GM21515 (cell line): Measurements from ENCODE around the gene FOXO6.

Experiments
- ATAC-seq: cut with Tn5 transposase; IDR thresholded peaks from one replicate; pipeline ENCODE4 v1.9.1; 2021; ENCODE audit not compliant: unreplicated experiment

The FOXO6 gene

DNA sequence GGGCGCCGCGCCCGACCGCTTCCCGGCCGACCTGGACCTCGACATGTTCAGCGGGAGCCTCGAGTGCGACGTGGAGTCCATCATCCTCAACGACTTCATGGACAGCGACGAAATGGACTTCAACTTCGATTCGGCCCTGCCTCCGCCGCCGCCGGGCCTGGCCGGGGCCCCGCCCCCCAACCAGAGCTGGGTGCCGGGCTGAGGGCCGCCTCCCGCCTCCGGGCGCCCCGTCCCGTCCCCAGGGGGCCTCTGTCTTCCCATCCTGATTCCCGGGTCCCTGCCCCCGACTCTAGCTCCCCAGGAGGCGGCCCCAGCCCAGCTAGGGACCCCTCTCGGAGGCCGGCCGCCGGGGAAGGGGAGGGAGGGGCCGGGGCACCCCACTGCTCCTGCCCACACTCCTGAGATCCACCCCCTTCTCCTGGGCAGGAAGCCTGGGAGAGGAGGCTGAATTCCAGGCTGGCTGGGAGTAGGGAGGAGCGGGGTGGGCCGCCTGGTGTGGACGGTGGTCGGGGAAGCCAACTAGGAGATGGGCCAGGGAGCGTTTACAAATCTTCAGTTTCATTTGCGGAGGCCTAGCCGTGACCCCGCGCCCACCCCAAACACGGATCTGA, 21.4 kb downstream of the FOXO6 start:
- ATAC-seq, result no peak

GRCh38 chr1:41383094-41383852, 22.0 kb downstream of the FOXO6 start:
- no peak for ATAC-seq

DNA sequence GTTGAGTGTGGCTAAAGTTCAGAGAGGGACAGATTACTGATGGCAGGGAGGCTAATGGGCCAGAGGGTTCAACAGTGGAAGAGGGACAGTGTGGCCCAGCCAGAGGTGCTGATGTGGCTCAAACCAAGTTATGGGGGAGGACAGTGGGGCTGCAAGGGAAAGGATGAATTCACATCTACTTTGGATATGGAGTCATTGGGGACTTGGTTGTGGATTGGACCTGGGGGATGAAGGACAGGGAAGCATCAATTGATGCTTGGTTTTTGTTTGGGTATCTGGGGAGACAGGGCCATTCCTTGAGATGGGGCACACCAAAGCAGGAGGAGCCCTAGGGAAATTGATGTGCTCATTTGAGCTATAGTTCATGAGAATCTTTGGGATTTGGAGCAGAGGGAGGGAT, 23.3 kb downstream of the FOXO6 start:
- no peak for ATAC-seq

- ATAC-seq, result no peak
Measured at GRCh38 chr1:41385398-41386195, 24.4 kb downstream of the FOXO6 start.

GRCh38 chr1:41386196-41386663, 25.0 kb downstream of the FOXO6 start:
- no peak for ATAC-seq

DNA sequence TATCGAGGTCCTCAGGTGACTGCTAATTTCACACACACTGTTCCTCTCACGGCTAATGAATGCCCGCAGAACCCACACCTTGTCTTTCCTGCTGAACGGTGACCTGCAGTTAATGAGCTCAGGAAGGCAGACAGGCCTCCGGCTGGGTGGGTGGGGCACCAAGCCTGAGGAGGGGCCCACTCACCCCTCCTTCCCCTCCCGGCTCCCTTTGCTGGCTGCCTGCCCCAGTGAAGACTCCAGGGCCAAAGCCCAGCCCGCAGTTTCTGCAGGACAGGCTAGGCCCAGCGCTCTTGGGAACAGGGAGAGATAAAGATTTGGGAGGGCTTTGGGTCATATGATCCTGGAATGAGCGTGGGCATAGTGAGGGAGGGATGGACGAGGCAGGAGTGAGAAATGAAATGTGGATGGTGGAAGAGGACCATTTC, 26.4 kb downstream of the FOXO6 start:
- no peak for ATAC-seq

DNA sequence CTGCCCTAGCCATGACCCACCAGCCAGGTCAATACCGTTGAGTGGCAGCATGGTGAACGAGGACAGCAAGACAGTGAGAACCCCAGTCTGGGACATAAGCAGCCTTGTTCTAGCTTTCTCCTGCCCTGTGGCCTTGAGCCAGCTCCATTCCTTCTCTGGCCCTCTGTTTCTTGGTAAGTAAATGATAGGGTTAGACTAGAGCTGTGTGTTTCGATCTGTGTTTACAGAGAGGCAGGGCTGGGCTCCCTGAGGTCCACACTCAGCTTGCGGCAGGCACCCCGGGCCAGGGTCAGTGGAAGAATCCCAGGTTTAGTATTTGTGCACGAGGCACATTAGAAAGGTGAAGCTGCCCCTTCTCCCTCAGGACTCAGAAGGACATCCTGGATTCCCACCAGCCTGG, 27.3 kb downstream of the FOXO6 start:
- no peak for ATAC-seq

DNA sequence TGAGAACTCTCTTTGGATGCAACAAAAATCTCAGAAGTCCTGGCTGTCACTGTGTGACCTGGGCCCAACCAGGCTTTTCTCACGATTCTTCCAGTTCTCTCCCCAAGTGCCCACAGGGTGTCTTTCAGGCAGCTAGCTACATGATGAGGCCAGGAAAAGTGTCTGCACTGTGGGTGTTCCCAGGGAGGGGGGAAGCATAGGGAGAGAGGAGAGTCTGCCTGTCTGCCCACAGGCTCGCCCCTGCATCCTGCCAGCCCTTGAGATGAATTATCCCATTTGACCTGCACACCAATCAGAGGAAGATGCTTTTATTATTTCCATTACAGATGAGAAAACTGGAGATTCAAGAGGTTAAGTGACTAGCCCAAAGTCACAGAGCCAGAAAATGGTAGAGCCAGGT, 27.8 kb downstream of the FOXO6 start:
- no peak for ATAC-seq

DNA sequence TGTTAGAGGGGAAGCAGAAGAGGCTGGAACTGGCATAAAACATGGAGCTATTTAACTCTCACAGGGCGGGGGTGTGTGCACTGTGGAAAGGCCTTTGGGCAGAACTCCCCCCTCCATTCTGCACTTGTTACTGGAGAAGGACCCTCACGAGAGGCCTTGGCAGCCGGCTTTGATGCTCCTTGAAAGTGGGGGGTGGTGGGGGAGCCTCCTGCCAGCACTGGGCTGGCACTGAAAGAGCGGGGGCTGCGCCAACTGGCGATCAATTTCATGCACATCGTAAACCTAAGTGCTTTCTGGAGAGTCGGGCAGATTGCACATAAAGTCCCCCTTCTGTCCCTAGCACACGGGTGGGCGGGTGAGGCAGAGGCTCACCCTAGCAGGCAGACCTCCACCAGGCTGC, 28.9 kb downstream of the FOXO6 start:
- no peak for ATAC-seq

DNA sequence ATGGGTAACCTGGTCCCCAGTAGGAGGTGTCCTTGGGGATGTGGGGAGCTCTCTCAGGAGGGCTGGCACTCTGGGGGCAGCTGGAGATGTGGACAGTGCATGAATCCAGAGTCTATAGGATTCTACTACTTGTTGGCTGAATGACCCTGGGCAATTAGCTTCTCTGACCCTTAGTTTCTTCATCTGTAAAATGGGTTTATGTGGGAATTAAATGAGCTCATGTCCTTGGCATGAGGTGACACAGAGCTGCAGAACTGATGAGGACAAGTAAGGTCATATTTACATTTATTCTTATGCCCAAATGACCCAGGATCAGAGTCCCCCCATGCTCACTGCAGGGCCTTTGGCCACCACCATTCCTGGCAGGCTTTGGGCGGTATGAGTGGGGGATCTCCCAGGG, 29.3 kb downstream of the FOXO6 start:
- ATAC-seq, result no peak

DNA sequence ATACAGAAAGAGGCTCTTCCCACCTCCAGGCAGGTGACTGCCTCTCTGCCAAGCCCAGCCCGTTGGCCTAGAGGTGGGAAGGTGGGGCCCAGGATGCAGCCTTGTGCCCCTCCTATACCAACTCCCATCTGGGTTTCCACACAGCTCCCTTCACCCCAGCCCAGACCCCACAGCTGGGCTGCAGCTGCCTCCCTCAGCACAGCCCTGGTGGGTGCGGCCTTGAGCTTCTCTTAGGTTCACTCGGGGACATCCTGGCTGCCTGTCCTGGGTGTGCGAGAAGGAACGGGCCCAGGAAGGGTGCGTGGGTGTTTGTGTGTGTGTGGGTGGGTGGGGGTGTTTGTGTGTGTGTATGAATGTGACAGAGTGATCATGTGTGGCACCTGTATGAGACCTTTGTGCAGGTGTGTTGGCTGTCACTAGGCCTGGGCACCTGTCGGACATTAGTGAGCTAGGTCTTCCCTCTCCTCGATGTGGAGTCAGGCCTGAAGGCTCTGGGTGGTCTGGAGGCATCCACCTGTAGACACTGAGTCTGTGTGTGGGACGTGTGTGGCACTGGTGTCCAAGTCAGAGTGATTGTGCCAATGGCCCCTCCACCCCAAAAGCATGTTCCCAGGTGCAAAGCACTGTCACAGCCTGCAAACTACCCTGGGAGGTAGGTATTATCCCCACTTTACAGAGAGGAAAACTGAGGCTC, 30.7 kb downstream of the FOXO6 start:
- ATAC-seq, result no peak

GRCh38 chr1:41392528-41392924, 31.3 kb downstream of the FOXO6 start:
- ATAC-seq, result no peak

DNA sequence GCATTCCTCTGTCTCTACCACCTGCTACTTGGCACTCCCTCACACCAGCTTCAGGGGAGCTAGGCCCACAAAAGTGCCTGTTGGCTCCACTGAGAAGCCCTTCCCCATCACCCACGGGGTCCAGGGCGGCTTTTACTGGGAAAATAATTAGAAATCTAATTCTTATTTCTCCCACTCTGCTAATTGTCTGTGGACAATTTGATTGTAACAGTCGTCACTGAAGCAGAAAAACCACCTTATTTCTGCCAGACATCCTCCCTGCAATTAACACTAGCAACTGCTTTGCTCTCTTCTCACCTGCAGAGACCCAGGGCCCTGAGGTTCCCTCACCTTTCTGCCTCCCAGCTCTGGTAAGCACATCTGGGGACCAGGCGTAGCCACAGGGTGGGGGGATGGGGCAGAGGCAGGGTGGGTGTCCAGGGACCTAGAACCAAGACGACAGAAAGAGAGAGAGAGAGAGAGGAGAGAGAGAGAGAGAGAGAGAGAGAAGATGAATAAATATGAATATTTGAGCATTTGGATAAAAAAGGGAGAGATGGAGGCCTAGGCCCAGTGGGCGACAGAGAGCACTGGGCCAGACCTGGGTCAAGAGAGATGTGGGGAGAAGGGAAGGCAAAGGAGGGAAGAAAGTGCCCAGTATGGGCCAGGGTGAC, 32.6 kb downstream of the FOXO6 start:
- ATAC-seq, result no peak

DNA sequence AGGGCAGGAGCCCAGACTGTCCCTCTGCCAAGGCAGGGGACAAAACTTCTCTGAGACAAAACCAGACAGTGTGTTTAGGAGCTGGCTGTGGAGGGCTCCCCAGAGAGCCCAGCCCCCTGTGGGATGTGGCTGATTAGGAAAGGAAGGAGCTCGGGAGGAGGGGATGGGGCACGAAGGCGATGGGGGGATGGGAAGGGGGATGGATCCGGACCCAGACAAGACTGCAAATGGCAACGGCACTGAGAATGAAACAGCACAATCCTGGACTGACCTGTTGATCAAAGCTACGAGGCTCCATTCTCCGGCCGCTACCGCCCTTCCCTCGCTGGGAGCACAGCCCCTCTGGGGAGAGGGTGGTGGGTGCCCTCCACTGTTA, 33.1 kb downstream of the FOXO6 start:
- no peak for ATAC-seq

DNA sequence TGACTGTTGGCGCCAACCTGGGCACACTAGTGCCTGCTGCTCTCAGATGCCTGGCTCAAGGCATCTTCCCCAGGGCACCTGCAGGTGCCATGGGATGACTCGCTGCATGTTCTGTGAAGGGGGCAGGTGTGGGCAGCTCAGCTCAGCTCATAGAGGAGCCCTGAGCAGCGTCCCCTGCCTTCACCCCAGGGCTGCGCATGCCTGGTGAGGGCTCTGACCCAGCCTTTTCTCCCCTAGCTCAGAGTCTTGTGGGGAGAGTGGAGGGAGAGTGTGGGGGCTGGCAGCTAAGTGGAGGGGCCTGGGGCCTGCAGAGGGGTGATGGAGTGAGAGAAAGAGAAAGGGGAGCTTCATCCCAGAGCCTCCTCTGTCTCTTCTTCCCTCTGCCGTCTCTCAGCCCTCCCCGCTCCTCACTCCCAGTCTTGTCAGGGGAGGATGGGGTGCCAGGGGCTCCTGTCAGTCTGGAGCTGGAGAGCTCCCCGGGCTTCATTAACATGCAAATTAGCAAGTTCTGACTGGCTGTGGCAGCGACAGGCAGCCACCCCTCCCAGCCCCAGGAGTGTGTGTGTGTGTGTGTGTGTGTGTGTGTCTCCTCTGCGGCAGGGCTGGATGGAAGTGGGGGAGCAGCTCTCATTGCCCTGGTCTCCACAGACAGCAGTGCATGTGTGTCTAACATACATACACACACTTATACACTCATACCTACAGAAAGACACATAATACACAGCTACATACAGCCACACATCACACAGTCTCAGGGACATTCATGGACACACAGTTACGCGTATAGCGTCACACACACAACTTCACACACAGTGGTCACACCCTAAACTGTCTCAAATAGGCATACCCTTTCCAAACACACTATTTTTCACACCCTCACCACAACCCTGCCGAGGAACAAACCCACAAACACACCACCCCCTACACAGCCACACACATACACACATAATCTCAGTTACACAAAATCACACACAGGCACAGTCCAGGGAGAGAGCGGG, 34.0 kb downstream of the FOXO6 start:
- ATAC-seq, result no peak

DNA sequence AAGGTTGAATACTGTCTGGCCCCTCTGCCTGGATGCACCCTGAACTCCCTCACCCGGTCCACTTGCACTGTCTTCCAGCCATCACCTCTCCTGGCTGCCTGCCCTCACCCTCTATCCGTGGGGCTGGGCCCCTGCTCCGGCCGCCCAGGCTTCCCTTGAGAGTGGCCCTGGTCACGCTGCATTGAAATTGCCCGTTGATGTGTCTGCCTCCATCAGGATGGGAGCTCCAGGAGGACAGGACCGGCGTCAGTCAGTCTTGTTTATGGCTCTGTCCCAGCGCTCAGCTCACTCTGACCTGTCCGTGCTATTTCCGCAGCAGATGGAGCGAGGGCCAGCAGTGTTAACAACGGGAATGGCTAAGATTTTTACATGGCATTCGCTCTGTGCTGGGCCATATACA, 34.9 kb downstream of the FOXO6 start:
- no peak for ATAC-seq

- ATAC-seq, result no peak
Measured at GRCh38 chr1:41397020-41397419, 35.8 kb downstream of the FOXO6 start.

GRCh38 chr1:41397753-41398330, 36.6 kb downstream of the FOXO6 start:
- ATAC-seq, result no peak

GRCh38 chr1:41399145-41399795, 38.0 kb downstream of the FOXO6 start:
- ATAC-seq, result no peak
